Stomach (tissue), 9 donors: ENCODE measurements around the gene TMPRSS2. TPM values are rescaled to one million over a fixed set of nuclear protein-coding genes. Genes with fewer than 3 reads are reported as not detected.
A peak's percentile ranks its signal among the peaks of the same experiment; 100 is the strongest.

ENCODE experiments used
- DNase-seq, 2 donors: peaks; one replicate each; pipeline versions ENCODE4 v3.0.0 to v3.0.0-alpha.2; 2013 to 2019
- H3K27ac ChIP-seq, 5 donors: fragments of 200-600 bp in 4 of 5; sonication (generic) in 4 of 5; one replicate each; pipeline ENCODE4 v1.5.1; 2013 to 2019; ENCODE audit warnings: mild to moderate bottlenecking in 1 of 5, moderate library complexity in 1 of 5
- H3K27me3 ChIP-seq, 3 donors: fragments of 200-600 bp; sonication (generic); one replicate each; pipeline ENCODE4 v1.5.1; 2017 to 2019; ENCODE audit warnings: mixed run types in 1 of 3
- H3K36me3 ChIP-seq, 4 donors: fragments of 200-600 bp; sonication (generic); 1 replicate in 3 of 4; 2 replicates in 1 of 4; pipeline ENCODE4 v1.5.1; 2016 to 2019
- H3K4me1 ChIP-seq, 4 donors: fragments of 200-600 bp; sonication (generic); one replicate each; pipeline ENCODE4 v1.5.1; 2016 to 2019
- H3K4me3 ChIP-seq, 4 donors: fragments of 200-600 bp; sonication (generic) in 3 of 4; one replicate each; pipeline ENCODE4 v1.5.1; 2016 to 2019; ENCODE audit warnings: mild to moderate bottlenecking in 1 of 4
- H3K9me3 ChIP-seq, 4 donors: fragments of 200-600 bp; sonication (generic); one replicate each; pipeline ENCODE4 v1.5.1; 2016 to 2019
- CTCF ChIP-seq, 7 experiments: fragments of 450-650 bp in 4 of 7; fragments of 200-600 bp in 3 of 7; sonication (generic) in 3 of 7; IDR thresholded peaks; one replicate each; pipeline ENCODE4 v1.5.1; 2016 to 2019; ENCODE audit warnings: antibody characterized with exemption in 7 of 7, control low read depth in 2 of 7, mild to moderate bottlenecking in 1 of 7
- EP300 ChIP-seq: sonication (generic); formaldehyde crosslinking; IDR thresholded peaks from one replicate; pipeline ENCODE4 v1.6.1; 2017; ENCODE audit warnings: antibody characterized with exemption
- POLR2A ChIP-seq, 4 donors: fragments of 450-650 bp; IDR thresholded peaks; one replicate each; pipeline ENCODE4 v1.6.1; 2016; ENCODE audit warnings: antibody characterized with exemption in 4 of 4, control low read depth in 2 of 4, mild to moderate bottlenecking in 1 of 4, moderate library complexity in 1 of 4
- POLR2AphosphoS5 ChIP-seq, 3 donors: sonication (generic); formaldehyde crosslinking; IDR thresholded peaks; one replicate each; pipeline ENCODE4 v1.6.1; 2016; ENCODE audit warnings: antibody characterized with exemption in 3 of 3
- WGBS, 5 donors: extraction: QIAGEN DNeasy Blood & Tissue Kit in 3 of 5; methylation state at CpG; one replicate each; pipeline versions ENCODE4 v1.1.5 to v1.1.7; 2013 to 2018; 5-methylcytosine and 5-hydroxymethylcytosine counted together
- intact Hi-C: fragments of 100-400 bp; cut with DNase I; formaldehyde crosslinking; loops from one replicate; pipeline ENCODE4 v1.15.1; 2023; ENCODE audit warnings: low total_unique reads
- polyA plus RNA-seq, 3 donors: library from polyadenylated mRNA; stranded (reverse); fragments of 200-250 nt; gene quantifications; one replicate each; pipeline ENCODE4 v1.2.3, GENCODE V29; 2013
- total RNA-seq, 5 donors: library from RNA; depleted of rRNA; stranded (reverse); fragments of >200 nt; gene quantifications; one replicate each; pipeline versions ENCODE4 v1.1.0 to v1.2.3, GENCODE V29; 2014 to 2016
- donor health status: healthy with polysubstance abuse.
- donor health status: Bipolar disorder and iron deficiency.
- donor health status: healthy.

TMPRSS2 gene
- total and polyA plus RNA-seq, 8 donors = 58.2 to 554 (median 125) TPM

GRCh38 chr21:41451753-41452676 lies 55.9 kb downstream of the TMPRSS2 start:
- Histone ChIP-seq H3K4me1 (peaks cover 0 to 4% (median 0%) of the 10 kb centered on the region in 4 donors), H3K27me3 (no peaks in the 10 kb centered on the region), H3K27ac (peak overlapping the region in 3 of 5 donors; percentile 29 to 75 (median 44)), H3K4me3 (no peak overlapping the region), H3K9me3 (no peaks in the 10 kb centered on the region), H3K36me3 (peaks cover 25 to 92% (median 84%) of the 10 kb centered on the region in 4 donors)
- no peak for TF ChIP-seq CTCF (IDR thresholded peaks at IDR 0.05)
- no peak for TF ChIP-seq POLR2A (IDR thresholded peaks at IDR 0.05)
- TF ChIP-seq POLR2AphosphoS5 (IDR thresholded peaks at IDR 0.05) = peak in 1 of 3 donors; percentile 17
- TF ChIP-seq EP300 = no peak
- peak; percentile 67 to 80 for DNase-seq
- 71 to 79% (median 74%) methylated on average over 15 to 16 of the region's 16 CpGs for WGBS, 5 donors
- intact Hi-C loops = no loop called here

GRCh38 chr21:41449613-41450012 lies 58.3 kb downstream of the TMPRSS2 start:
- no peak overlapping the region for H3K27ac ChIP-seq
- peaks cover 23 to 92% (median 85%) of the 10 kb centered on the region in 4 donors for H3K36me3 ChIP-seq
- DNase-seq = peak in 1 of 2 donors; percentile 0
- peaks cover 0 to 4% (median 0%) of the 10 kb centered on the region in 4 donors for H3K4me1 ChIP-seq
- intact Hi-C loops = loop anchor here (10.0 kb wide), 1 partner anchor 315 kb away; no protein-coding TSS in a partner anchor
- no peak overlapping the region for H3K4me3 ChIP-seq
- 75 to 98% (median 88%) methylated on average over 5 of the region's 5 CpGs for WGBS, 5 donors
- no peaks in the 10 kb centered on the region for H3K27me3 ChIP-seq
- H3K9me3 ChIP-seq = no peaks in the 10 kb centered on the region
- TF ChIP-seq EP300 (no peak), CTCF (IDR thresholded peaks at IDR 0.05) (no peak)

DNA sequence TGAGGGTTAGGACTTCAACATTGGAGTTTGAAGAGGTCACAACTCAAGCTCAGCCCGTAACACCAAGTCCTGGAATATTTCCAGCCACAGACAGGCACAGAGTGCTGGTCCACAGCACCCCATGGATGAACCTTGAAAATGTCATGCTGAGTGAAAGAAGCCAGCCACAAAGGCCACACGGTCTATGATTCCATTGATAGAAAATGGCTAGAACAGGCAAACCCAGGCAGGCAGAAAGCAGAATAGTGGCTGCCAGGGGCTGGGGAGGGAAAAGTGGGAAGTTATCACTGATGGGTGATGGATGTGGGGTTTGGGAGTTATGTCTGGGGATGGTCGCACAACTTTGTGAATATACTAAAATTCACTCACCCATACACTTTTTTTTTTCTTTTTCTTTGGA lies 60.6 kb downstream of the TMPRSS2 start:
- no peak for DNase-seq
- intact Hi-C loops = loop anchor here (10.0 kb wide), 1 partner anchor 313 kb away; no protein-coding TSS in a partner anchor
- Histone ChIP-seq H3K4me1 (peaks cover 0 to 4% (median 0%) of the 10 kb centered on the region in 4 donors), H3K9me3 (no peaks in the 10 kb centered on the region), H3K36me3 (peaks cover 23 to 92% (median 88%) of the 10 kb centered on the region in 4 donors), H3K27ac (no peak overlapping the region), H3K27me3 (no peaks in the 10 kb centered on the region), H3K4me3 (no peak overlapping the region)
- TF ChIP-seq CTCF (IDR thresholded peaks at IDR 0.05) = no peak
- TF ChIP-seq EP300 = no peak
- no peak for TF ChIP-seq POLR2AphosphoS5 (IDR thresholded peaks at IDR 0.05)
- TF ChIP-seq POLR2A (IDR thresholded peaks at IDR 0.05) = no peak
- 95 to 99% (median 96%) methylated on average over 3 of the region's 3 CpGs for WGBS, 5 donors

DNA sequence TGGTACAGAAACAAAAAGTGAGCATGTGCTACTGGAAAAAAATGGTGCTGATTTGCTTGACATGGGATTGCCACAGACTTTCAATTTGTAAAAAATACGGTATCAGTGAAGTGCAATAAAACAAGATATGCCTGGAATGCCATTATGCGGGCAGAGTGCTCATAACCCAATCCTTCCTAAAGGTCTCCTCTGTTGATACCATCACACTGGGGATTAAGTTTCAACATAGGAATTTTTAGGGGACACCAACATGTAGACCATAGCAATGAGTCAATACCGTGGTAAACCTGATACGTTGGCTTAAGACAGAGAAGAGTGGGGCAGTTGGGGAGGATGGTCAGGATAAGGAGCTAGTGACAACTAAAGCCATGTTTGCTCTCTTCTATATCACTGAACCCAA lies 61.4 kb downstream of the TMPRSS2 start:
- intact Hi-C loops = loop anchor here (10.0 kb wide), 1 partner anchor 312 kb away; no protein-coding TSS in a partner anchor
- Histone ChIP-seq H3K36me3 (peaks cover 24 to 92% (median 88%) of the 10 kb centered on the region in 4 donors), H3K27ac (no peak overlapping the region), H3K9me3 (no peaks in the 10 kb centered on the region), H3K4me1 (no peaks in the 10 kb centered on the region), H3K27me3 (no peaks in the 10 kb centered on the region), H3K4me3 (no peak overlapping the region)
- WGBS, 5 donors = 71 to 97% (median 94%) methylated on average over 4 of the region's 4 CpGs
- DNase-seq = no peak
- TF ChIP-seq CTCF (IDR thresholded peaks at IDR 0.05) (no peak), POLR2A (IDR thresholded peaks at IDR 0.05) (no peak), EP300 (no peak), POLR2AphosphoS5 (IDR thresholded peaks at IDR 0.05) (no peak)
